HG02642 (cell line): Measurements from ENCODE around the gene STAT3.
"Not testable (repeated sequence)": the region's sequence is repeated elsewhere in the genome, so short reads cannot be mapped to it uniquely, and the experiment has no call there.

Experiments
- ATAC-seq: cut with Tn5 transposase; IDR thresholded peaks from one replicate; pipeline ENCODE4 v1.9.1; 2021; ENCODE audit warnings: mild to moderate bottlenecking; ENCODE audit not compliant: unreplicated experiment, poor library complexity

The STAT3 gene

DNA sequence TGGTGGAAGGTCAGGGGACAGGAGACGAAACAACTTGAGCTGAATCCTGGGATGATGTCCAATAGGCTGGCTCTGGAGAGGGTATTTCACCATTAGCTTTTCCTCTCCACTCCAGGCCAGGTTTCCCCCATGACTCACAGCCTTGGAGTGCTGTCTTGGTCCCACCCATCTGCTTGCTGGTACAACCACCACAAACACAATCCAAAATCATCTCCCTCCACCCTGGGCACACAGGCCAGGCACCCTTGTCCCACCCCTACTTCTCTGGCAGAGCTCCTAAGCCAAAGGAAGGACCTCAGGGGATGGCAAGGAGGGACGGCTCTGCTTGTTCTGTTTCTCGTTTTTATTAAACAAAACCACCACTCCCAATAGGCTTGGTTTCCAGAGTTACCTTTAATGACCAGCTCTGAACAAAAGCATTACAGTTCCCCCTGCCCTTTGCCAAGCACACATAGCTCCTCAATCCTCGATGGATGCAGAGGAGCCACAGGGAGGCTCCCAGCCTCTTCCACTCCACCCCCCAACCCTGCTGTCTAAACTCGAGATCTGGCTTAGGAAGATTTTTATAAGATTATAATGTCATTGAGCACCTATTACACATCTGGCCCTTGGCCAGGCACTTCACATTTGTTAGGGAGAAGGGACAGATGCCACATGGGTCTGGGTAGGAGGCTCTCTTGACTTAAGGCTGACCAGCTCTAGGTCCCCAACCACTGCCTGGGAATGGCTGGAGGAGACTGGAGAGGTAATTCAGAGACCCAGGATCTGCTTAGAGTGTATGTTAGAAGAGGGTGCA, 21.5 kb upstream of the STAT3 start:
- ATAC-seq, result no peak

DNA sequence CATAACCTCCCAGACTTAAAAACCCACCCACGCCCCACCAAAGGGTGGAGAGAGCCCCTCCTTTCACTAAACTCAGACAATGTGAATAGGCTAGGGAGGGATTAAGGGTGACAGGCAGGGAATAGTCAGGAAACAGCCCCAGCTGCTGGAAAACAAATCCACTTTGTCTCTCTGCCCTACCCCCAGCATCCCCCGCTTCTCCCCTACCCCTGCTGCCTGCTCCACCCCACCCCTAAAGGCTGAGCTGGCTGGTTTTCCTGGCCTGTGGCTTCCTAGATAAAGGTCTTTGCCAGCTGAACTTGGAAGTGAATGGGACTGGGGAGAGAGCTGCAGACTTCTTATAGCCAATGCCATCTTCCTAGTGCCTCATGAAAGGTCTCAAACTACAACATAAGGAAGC, 19.8 kb upstream of the STAT3 start:
- no peak for ATAC-seq

DNA sequence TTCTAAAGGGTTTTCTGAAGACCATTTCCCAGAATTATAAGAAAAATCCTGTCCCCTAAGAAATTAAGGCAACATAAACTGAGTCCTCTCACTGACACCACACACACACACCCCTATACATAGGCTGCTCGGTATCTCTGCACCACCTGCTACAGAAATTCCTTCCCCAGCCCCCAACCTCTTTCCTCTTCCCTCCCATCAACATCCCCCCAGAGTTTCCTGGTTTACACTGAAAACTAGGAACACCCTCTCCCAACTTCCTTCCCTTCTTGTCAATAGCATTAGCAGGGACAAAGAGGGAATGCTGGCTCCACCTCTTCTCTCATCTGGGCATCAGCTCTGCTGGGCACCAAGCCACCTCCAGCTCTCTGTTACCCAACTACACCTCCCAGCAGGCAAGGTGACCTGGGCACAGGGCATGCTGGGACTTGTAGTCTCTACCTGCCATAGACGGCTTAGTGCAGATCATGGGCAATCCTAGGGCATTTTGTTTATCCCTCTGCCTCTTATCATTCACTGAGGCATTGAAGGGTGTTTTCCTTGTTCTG, 19.1 kb upstream of the STAT3 start:
- ATAC-seq, result peak; percentile 60

DNA sequence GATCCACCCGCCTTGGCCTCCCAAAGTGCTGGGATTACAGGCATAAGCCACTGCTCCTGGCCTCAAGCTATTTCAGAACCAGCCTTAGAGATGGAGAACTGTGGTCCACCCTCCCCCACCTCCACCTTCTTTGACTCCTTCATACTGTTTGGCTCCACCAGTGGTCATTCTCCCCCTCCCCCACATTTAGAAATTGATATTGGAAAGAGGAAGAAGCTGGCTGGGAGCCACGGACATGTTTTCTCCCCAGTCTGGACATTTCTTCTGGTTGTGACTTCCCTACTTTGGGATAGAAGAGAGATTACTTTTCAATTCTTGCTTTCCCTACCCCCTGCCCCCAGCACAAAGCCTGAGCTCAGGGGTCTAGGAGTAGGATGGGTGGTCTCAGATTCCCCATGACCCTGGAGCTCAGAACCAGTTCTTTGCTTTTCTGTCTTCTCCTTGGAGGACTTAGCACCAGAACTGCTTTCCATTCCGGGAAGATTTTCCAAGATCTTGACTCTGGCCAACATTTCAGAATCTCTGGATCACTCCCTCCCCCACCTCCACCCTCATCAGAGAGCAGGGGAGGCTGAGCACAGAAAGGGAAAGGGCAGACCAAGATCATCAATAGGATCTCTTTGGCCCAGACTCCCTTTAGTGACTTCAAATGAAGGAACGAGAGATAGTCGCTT, 18.5 kb upstream of the STAT3 start:
- no peak for ATAC-seq

DNA sequence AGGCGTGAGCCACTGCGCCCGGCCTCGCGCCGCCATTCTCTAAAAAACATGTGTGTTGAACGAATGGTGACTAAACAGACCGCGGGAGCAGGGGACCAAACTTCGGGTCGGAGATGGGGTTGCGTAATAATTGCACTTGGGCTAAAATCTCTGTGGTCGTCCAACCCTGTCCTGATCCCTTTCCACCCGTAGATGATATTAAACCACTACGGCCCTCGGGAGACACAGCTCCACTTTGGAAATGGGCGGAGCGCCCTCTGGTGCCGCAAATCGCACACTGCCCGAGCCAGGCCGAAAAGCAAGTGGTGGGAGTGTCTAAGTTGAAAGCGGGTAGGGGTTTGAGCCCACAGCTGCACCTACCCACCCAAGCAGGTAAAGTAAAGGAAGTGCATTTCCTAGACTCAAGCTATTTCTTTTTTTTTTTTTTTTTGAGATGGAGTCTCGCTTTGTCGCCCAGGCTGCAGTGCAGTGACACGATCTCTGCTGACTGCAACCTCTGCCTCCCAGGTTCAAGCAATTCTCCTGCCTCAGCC, 17.8 kb upstream of the STAT3 start:
- no peak for ATAC-seq

DNA sequence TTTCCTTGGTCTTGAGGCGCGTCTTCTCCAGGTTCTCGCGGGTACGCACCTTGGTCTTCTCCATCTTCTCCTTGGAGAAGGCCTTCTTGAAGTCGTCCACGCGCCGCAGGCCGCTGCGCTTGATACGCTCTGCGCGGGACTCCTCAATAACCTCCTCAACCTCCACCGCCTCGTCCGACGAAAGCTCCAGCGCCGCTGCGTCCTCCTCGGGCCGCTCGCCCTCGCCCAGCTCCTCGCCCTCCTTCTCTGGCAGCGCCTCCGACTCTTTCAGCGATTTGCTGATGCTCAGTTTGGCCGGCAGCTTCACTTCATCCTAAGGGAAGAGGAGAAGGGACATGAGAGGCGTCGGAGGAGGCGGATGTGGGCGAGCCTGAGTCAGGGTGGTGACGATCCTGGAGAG, 16.8 kb upstream of the STAT3 start:
- ATAC-seq, result no peak

DNA sequence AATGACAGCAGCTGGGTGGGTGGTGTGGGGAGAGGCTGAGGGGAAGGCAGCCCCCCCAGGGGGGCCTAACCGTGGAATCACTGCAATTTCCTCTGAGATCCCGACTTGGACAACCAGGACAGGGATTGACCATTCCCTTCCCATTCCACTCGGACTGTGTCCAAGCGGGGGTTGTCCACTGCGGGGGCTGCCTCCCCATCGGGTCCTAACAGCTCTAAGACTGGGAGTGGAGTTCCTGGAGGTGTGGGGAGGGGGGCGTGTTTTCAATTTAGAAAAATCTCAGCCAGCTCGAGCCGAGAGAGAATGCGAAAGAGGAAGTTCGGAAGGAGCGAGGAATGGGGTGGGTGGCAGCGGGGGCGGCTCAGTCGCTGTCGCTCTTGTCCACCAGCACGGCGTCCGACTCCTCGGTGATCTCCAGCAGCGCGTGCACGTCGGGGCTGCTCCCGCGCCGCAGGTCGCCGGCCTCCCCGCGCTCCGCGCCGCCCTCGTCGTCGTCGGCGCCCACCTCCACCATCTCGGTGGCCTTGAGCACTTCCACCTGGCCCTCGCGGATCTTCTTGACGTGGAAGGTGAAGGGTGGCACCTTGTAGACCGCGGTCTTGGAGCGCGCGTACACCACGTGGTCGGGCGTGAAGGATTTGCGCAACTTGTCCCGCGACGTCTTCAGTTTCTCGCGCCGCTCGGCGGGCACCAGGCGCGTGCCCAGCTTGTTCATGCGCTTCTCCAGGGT, 16.2 kb upstream of the STAT3 start:
- ATAC-seq, result no peak

DNA sequence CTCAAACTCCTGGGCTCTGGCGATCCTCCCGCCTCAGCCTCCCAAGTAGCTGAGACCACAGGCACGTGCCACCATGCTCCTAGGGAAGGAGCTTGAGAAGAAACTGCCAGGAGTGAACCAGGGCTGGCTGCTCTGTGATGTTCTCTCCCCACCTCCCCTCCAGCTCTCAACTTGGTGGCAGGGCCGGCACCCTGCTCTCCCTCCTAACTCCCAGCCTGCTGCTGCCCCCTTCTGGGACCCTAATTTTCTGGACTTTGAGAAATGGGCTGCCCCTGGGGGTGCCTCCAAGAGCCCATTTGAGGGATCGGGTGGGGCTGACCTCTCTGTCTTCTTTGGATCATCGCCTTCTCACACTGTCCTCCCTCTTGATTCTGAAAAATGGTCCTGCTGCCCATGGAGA, 14.9 kb upstream of the STAT3 start:
- ATAC-seq, result no peak

DNA sequence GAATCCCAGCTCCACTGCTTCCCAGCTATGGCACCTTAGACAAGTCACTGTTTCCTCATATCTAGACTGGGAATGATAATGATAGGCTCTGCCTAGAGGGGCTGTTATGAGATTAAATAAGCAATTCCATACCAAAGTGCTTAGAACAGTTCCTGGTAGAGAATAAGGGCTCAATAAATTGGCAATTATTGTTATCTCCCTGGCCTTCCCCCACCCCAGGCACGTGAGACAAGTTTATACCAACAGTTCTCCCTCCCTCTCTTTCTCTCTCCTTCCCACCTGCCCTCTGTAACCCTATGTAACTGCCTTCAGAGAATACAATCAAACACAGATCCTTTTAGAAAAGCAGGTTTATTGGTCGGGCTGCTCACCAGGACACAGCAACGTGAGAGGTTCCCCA, 13.9 kb upstream of the STAT3 start:
- no peak for ATAC-seq

DNA sequence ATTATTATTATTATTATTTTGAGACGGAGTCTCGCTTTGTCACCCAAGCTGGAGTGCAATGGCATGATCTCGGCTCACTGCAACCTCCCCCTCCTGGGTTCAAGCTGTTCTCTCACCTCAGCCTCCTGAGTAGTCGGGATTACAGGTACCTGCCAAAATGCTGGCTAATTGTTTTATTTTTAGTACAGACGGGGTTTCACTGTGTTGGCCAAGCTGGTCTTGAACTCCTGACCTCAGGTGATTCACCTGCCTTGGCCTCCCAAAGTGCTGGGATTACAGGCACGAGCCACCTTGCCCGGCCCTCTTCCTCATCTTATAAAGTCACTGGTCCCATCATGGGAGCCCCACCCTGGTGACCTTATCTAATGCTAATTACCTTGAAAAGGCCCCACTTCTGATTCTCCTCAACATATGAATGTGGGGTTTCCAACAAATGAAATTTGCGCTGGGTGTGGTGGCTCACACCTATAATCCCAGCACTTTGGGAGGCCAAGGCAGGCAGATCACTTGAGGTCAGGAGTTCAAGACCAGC, 12.7 kb upstream of the STAT3 start:
- not testable (repeated sequence) for ATAC-seq

DNA sequence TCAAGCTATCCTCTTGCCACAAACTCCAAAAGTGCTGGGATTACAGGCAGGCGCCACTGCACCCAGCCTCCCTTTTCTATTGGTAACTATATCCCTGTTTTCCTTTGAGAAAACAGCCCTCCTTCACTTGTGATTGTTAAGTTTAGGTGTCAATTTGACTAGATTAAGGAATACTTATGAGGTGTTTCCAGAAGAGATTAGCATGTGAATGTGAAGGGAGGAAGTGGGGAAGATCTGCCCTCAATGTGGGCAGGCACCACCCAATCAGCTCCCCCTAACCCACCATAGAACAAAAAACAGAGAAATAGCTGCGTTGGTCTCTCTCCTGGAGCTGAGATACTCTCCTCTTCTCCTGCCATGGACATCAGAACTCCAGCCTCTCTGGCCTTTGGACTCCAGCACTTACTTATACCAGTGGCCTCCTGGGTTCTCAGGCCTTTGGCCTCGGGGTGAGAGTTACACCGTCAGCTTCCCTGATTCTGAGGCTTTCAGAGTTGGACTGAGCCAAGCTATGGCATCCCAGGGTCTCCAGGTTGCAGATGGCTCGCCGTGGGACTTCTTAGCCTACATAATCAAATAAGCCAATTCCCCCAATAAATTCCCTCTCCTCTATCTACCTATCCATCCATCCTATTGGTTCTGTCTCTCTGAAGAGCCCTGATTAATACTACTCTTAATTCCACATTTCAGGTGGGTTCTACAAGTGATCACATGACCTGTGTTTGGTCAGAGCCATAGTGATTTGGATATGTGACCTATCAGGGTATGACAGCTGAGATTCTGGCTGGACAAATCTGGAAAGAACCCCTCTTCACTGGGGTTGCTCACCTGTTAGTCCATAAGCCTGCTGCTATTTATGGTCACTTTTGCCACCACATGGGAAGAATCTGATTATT, 12.0 kb upstream of the STAT3 start:
- ATAC-seq, result no peak

DNA sequence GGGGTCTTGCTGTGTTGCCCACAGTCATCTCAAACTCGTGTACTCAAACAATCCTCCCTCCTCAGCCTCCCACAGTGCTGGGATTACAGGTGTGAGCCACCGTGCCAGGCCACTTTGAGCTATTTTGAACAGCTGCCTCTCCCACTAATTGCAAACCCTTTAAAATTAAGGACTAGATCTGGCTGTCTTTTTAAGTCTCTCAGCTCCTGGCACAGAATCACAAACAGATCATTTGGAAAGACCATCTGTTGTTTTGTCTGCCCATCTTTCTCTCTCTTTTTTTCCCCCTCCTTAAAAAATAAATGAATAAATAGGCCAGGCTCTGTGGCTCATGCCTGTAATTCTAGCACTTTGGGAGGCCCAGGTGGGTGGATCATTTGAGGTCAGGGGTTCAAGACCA, 10.9 kb upstream of the STAT3 start:
- ATAC-seq, result no peak

DNA sequence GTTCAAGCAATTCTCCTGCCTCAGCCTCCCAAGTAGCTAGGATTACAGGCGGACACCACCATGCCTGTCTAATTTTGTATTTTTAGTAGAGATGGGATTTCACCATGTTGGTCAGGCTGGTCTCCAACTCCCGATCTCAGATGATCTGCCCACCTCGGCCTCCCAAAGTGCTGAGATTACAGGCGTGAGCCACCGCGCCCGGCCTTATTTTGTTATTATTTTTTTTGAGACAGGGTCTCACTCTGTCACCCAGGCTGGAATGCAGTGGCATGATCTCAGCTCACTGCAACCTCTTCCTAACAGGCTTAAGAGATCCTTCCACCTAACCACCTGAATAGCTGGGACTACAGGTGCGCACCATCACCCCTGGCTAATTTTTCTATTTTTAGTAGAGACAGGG, 7.4 kb upstream of the STAT3 start:
- ATAC-seq, result not testable (repeated sequence)

DNA sequence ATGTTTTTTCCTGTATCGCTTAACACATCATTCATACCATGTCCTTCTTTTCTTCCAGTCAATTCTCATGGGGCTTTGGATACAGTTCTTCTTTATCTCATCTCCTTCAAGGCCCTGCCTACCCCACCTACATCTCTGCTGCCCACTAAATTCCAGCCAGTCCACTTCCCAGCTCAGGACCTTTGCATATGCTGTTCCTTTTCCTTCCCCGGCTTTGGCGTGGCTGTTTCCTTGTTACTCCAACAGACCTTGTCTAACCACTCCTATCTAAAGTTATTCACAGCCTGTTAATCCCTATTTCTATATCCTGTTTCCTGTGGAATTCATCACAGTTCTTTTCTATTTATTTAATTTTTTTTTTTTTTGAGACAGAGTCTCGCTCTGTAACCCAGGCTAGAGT, 6.6 kb upstream of the STAT3 start:
- ATAC-seq, result no peak

DNA sequence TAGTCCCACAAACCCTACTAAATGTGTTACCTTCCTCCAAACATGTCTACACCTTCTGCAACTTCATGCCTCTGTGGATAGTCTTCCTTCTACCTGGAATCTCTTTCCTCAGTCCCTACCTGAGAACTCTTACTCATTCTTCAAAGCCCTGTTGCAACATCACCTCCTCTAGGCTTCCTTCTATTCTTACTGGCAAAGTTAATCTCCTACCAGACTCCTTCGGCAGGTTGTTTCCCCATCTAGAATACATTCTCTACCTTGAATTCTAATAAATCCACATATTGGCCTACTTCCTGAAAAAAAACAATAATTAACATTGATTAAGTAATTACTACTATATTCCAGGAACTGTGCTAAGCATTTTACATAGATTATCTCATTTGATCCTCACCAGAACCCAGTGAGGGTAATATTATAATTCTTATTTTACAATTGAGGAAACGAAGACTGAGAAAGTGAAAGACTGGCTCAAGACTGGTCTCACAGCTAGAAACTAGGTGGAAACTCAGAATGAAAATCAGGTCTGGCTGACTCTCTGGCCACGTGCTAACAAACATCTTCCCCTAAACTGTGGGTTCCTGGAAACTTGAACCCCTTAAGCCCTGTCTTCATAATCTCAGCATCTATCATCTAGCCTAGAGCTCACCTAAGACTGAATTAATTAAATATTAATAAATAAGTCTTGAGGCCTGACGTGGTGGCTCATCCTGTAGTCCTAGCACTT, 4.6 kb upstream of the STAT3 start:
- ATAC-seq, result no peak

DNA sequence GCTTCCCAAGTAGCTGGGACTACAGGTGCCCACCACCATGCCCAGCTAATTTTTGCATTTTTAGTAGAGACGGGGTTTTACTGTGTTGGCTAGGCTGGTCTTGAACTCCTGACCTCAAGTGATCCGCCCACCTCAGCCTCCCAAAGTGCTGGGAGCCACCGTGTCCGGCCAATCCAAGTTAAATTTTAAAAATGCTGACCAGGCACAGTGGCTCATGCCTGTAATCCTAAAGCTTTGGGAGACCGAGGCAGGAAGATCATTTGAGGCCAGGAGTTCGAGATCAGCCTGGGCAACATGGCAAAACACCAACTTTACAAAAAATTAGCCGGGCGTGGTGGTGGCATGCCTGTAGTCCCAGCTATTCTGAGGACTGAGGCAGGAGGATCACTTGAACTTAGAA, 3.2 kb upstream of the STAT3 start:
- ATAC-seq, result not testable (repeated sequence)

DNA sequence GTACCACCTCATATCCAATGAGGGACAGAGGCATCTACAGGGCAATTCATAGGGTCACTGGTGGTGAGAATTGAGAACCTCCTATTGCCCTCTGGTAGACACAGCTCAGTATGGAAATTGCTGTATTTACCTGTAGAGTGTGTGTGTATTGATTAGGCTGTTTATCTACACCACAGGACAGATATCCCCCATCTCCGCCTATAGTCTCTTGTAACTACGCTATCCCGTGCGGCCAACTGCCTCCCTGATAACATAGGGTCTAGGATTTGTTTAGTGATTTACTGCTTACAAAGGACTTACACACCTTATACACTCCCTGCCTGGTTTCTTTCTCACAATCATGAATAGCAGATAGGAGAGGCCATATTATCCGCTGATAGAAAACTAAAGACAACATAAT, 1.7 kb upstream of the STAT3 start:
- no peak for ATAC-seq

DNA sequence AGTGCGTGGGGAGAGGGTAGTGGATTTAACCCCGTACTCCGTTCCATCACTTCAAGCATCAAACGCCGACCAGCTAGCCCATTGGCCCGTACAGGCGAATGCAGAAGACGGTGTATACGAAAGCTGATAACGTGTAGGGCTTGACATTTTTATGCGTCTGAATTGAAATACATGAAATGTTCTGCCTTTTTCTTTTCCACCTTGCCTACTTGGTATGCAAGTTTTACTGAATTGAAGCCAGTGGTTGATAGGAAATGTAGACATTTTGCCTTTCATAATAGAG, 834 bp upstream of the STAT3 start:
- ATAC-seq, result no peak

DNA sequence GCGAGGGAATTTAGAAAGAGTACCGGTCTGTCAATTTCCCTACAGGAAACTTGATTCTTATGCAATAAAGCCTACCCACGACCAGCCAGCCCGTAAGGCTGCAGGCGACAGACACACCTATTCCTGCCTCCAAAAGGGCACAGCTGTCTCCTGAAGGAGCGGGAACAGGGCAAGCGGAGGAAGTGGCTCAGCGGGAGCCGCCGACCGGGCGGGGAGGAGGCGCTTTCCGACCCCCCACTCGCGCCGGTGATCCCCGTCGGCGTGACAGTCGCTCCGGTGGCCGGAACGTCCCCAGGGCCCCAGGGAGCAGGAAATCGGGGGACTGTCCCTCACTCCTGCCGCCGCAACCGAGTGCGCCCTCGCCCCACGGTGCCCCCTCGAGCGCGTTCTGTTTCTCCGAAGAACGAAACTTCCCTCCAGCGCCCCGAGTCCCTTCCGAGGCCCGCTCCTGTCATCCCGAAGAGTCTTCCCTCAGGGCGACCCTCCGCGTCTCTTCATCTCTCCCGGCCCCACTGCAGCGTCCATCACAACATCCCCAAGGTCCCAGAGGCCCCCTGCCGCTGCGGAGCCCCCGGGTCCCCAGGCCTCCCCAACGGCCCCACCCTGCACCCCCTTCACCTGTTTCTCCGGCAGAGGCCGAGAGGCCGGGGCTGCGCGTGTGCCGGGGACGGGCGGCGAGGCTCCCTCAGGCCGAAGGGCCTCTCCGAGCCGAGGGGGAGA, 421 bp downstream of the STAT3 start:
- ATAC-seq, result peak; percentile 15
